Body of pancreas (tissue), 4 donors: ENCODE data around the gene CLEC2B.

Experiments used
- CTCF ChIP-seq, 7 experiments: fragments of 450-650 bp in 4 of 7; fragments of 200-600 bp in 3 of 7; sonication (generic) in 3 of 7; IDR thresholded peaks; one replicate each; pipeline ENCODE4 v1.5.1; 2016 to 2019; ENCODE audit warnings: antibody characterized with exemption in 7 of 7
- POLR2A ChIP-seq, 3 donors: fragments of 450-650 bp; IDR thresholded peaks; one replicate each; pipeline ENCODE4 v1.6.1; 2016; ENCODE audit warnings: antibody characterized with exemption in 3 of 3, mild to moderate bottlenecking in 2 of 3

- TF ChIP-seq CTCF (IDR thresholded peaks at IDR 0.05) (no peak), POLR2A (IDR thresholded peaks at IDR 0.05) (no peak)
These were observed 20.3 kb downstream of the CLEC2B start for GRCh38 chr12:9848899-9849298.
